ENCODE results near the gene ADK.

ADK gene

DNA sequence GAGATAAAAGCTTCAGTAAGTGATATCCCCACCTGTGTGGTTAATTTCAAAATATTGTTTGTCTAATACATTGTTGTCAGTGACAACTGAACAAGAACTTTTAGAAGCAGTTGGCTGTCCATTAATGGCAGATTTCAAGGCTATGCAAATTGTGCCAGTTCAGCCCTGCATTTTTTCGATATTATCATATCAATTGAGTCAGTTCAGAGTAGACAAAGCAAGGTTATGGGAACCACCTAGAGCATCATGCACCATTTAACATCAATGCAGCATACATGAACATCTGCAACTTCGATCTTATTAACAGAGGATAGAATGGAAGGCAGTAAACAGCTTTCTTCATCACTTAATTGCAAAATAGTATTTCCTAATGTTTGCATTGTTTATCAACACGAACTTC is 494.7 kb downstream of the ADK start:
- Histone ChIP-seq H3K9me3 (no peaks in the 10 kb centered on the region), H3K27ac (no peak overlapping the region), H3K4me1 (ENCODE audit: control insufficient read depth in 1 of 2, insufficient read depth in 1 of 2, low read depth in 1 of 2, low read length in 1 of 2) (no peaks in the 10 kb centered on the region), H3K36me3 (no peaks in the 10 kb centered on the region), H3K27me3 (no peaks in the 10 kb centered on the region), H3K4me3 (ENCODE audit: low read depth in 1 of 2, low read length in 1 of 2) (no peak overlapping the region)
- TF ChIP-seq, protein P1, sequence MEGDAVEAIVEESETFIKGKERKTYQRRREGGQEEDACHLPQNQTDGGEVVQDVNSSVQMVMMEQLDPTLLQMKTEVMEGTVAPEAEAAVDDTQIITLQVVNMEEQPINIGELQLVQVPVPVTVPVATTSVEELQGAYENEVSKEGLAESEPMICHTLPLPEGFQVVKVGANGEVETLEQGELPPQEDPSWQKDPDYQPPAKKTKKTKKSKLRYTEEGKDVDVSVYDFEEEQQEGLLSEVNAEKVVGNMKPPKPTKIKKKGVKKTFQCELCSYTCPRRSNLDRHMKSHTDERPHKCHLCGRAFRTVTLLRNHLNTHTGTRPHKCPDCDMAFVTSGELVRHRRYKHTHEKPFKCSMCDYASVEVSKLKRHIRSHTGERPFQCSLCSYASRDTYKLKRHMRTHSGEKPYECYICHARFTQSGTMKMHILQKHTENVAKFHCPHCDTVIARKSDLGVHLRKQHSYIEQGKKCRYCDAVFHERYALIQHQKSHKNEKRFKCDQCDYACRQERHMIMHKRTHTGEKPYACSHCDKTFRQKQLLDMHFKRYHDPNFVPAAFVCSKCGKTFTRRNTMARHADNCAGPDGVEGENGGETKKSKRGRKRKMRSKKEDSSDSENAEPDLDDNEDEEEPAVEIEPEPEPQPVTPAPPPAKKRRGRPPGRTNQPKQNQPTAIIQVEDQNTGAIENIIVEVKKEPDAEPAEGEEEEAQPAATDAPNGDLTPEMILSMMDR (IDR thresholded peaks at IDR 0.05) = no peak

DNA sequence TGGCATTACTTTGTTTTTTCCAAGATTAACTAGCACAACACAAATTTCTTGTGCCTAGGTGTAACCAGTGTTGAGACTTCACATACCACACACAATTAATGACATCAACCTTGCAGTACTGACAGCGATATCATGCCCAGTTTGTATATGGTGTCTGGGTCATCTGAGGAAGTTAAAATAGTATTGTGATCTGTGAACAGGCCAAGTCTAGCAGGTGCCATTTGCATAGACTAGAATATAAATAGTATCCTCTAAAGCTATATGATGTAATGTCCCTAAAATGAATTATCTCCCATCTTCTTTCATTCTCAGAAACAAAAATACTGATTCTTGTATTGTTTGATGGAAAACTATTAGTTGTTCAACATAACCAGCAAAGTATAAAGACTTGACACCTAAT is 499.6 kb downstream of the ADK start:
- TF ChIP-seq, protein P1 (IDR thresholded peaks at IDR 0.05) = no peak
- Histone ChIP-seq H3K27ac (no peak overlapping the region), H3K4me1 (ENCODE audit: control insufficient read depth in 1 of 2, insufficient read depth in 1 of 2, low read depth in 1 of 2, low read length in 1 of 2) (no peaks in the 10 kb centered on the region), H3K9me3 (no peaks in the 10 kb centered on the region), H3K27me3 (no peaks in the 10 kb centered on the region), H3K4me3 (ENCODE audit: low read depth in 1 of 2, low read length in 1 of 2) (no peak overlapping the region), H3K36me3 (no peaks in the 10 kb centered on the region)

- H3K9me3 ChIP-seq = no peaks in the 10 kb centered on the region
- no peaks in the 10 kb centered on the region for H3K36me3 ChIP-seq
- TF ChIP-seq, protein P1 (IDR thresholded peaks at IDR 0.05) = no peak
- no peak overlapping the region for H3K27ac ChIP-seq
- no peaks in the 10 kb centered on the region for H3K4me1 ChIP-seq (ENCODE audit: control insufficient read depth in 1 of 2, insufficient read depth in 1 of 2, low read depth in 1 of 2, low read length in 1 of 2)
- no peaks in the 10 kb centered on the region for H3K27me3 ChIP-seq
- H3K4me3 ChIP-seq (ENCODE audit: low read depth in 1 of 2, low read length in 1 of 2) = no peak overlapping the region
These were observed 500.5 kb downstream of the ADK start for GRCh38 chr10:74651565-74651964.

DNA sequence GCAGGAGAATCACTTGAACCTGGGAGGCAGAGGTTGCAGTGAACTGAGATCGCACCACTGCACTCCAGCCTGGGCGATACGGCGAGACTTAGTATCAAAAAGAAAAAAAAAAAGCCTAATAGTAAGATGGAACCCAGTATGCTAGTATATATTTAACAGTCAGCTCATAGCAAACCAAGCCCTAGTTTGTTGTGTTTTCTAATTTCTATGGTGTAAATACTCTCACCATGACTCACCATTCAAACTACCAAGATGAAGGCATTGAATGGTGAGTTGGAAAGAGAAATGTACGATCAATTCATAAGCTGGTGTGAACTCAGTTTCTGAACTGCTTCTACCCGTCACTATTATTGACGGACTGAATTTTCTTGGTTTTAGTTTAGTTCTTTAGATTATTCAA is 501.6 kb downstream of the ADK start:
- Histone ChIP-seq H3K36me3 (no peaks in the 10 kb centered on the region), H3K27me3 (no peaks in the 10 kb centered on the region), H3K27ac (no peak overlapping the region), H3K9me3 (no peaks in the 10 kb centered on the region), H3K4me1 (ENCODE audit: control insufficient read depth in 1 of 2, insufficient read depth in 1 of 2, low read depth in 1 of 2, low read length in 1 of 2) (no peaks in the 10 kb centered on the region), H3K4me3 (ENCODE audit: low read depth in 1 of 2, low read length in 1 of 2) (no peak overlapping the region)
- TF ChIP-seq, protein P1 (IDR thresholded peaks at IDR 0.05) = no peak

DNA sequence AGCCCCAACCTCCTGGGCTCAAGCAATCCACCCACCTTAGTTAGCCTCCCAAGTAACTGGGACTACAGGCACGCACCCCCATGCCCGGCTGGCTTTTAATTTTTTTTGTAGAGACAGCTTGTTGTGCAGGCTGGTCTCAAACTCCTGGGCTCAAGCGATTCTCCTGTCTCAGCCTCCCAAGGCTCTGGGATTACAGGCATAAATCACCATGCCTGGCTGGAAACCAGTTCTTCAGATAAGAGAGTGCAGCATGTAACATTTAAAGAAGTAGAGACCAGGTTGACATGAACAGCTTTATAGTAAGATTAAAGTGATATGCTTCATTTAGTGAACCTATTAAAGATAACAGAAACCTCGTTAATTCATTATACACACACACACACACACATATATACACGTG is 507.5 kb downstream of the ADK start:
- no peaks in the 10 kb centered on the region for H3K27me3 ChIP-seq
- H3K4me3 ChIP-seq (ENCODE audit: low read depth in 1 of 2, low read length in 1 of 2) = no peak overlapping the region
- H3K27ac ChIP-seq = no peak overlapping the region
- TF ChIP-seq, protein P1 (IDR thresholded peaks at IDR 0.05) = no peak
- H3K4me1 ChIP-seq (ENCODE audit: control insufficient read depth in 1 of 2, insufficient read depth in 1 of 2, low read depth in 1 of 2, low read length in 1 of 2) = no peaks in the 10 kb centered on the region
- H3K9me3 ChIP-seq = no peaks in the 10 kb centered on the region
- H3K36me3 ChIP-seq = no peaks in the 10 kb centered on the region

- no peaks in the 10 kb centered on the region for H3K4me1 ChIP-seq (ENCODE audit: control insufficient read depth in 1 of 2, insufficient read depth in 1 of 2, low read depth in 1 of 2, low read length in 1 of 2)
- no peak overlapping the region for H3K4me3 ChIP-seq (ENCODE audit: low read depth in 1 of 2, low read length in 1 of 2)
- no peak overlapping the region for H3K27ac ChIP-seq
- H3K36me3 ChIP-seq = no peaks in the 10 kb centered on the region
- TF ChIP-seq, protein P1 (IDR thresholded peaks at IDR 0.05) = no peak
- H3K9me3 ChIP-seq = no peaks in the 10 kb centered on the region
- no peaks in the 10 kb centered on the region for H3K27me3 ChIP-seq
These were observed 511.6 kb downstream of the ADK start for GRCh38 chr10:74662635-74663034.

Measured in neutrophil (primary cell).